HG03097 (cell line): ENCODE measurements around the gene WEE1.
"Not testable (repeated sequence)": the region's sequence is repeated elsewhere in the genome, so short reads cannot be mapped to it uniquely, and the experiment has no call there.

Source experiments
- ATAC-seq: cut with Tn5 transposase; IDR thresholded peaks from one replicate; pipeline ENCODE4 v1.9.1; 2021; ENCODE audit not compliant: unreplicated experiment, low FRiP score

WEE1 gene

GRCh38 chr11:9573052-9573774 is at the start of gene WEE1:
Gene WEE1 (plus strand): TSS chr11:9573670. CDS start chr11:9573934, 264 bp downstream.
- peak; percentile 77 for ATAC-seq

GRCh38 chr11:9524001-9524400 is 49.5 kb upstream of the WEE1 start:
- ATAC-seq, result no peak

- ATAC-seq, result no peak
Observed at GRCh38 chr11:9525116-9525515, 48.4 kb upstream of the WEE1 start.

GRCh38 chr11:9527481-9528135 is 45.9 kb upstream of the WEE1 start:
- no peak for ATAC-seq

- no peak for ATAC-seq
Observed at GRCh38 chr11:9528136-9528501, 45.4 kb upstream of the WEE1 start.

- ATAC-seq, result no peak
Observed at GRCh38 chr11:9528573-9529333, 44.7 kb upstream of the WEE1 start.

GRCh38 chr11:9529334-9529650 is 44.2 kb upstream of the WEE1 start:
- ATAC-seq, result no peak

GRCh38 chr11:9530020-9530621 is 43.3 kb upstream of the WEE1 start:
- no peak for ATAC-seq

- no peak for ATAC-seq
Observed at GRCh38 chr11:9530901-9531625, 42.4 kb upstream of the WEE1 start.

GRCh38 chr11:9533058-9533457 is 40.4 kb upstream of the WEE1 start:
- ATAC-seq, result no peak

- ATAC-seq, result no peak
Observed at GRCh38 chr11:9533736-9534473, 39.6 kb upstream of the WEE1 start.

GRCh38 chr11:9535189-9535781 is 38.2 kb upstream of the WEE1 start:
- ATAC-seq, result no peak

- no peak for ATAC-seq
Observed at GRCh38 chr11:9538548-9538947, 34.9 kb upstream of the WEE1 start.

GRCh38 chr11:9549216-9549615 is 24.3 kb upstream of the WEE1 start:
- ATAC-seq, result not testable (repeated sequence)

- no peak for ATAC-seq
Observed at GRCh38 chr11:9550191-9550628, 23.3 kb upstream of the WEE1 start.

GRCh38 chr11:9561279-9561982 is 12.0 kb upstream of the WEE1 start:
- no peak for ATAC-seq

- ATAC-seq, result no peak
Observed at GRCh38 chr11:9562716-9563115, 10.8 kb upstream of the WEE1 start.

GRCh38 chr11:9563196-9563730 is 10.2 kb upstream of the WEE1 start:
- no peak for ATAC-seq
